Sigmoid colon (tissue), 4 donors: ENCODE measurements around the gene SYNRG.

Experiments
- CTCF ChIP-seq, 4 experiments: fragments of 450-650 bp in 3 of 4; fragments of 200-600 bp in 1 of 4; IDR thresholded peaks; one replicate each; pipeline ENCODE4 v1.5.1; 2016 to 2019; ENCODE audit warnings: antibody characterized with exemption in 4 of 4, mild to moderate bottlenecking in 3 of 4, moderate library complexity in 2 of 4
- POLR2A ChIP-seq, 2 donors: fragments of 450-650 bp; IDR thresholded peaks; one replicate each; pipeline ENCODE4 v1.6.1; 2016; ENCODE audit warnings: antibody characterized with exemption in 2 of 2, mild to moderate bottlenecking in 2 of 2, moderate library complexity in 2 of 2
- POLR2AphosphoS5 ChIP-seq, 4 donors: sonication (generic); formaldehyde crosslinking; IDR thresholded peaks; one replicate each; pipeline ENCODE4 v1.6.1; 2017; ENCODE audit warnings: antibody characterized with exemption in 4 of 4

GRCh38 chr17:37585066-37585465, 24.2 kb downstream of the SYNRG start:
- TF ChIP-seq POLR2AphosphoS5 (IDR thresholded peaks at IDR 0.05) (no peak), POLR2A (IDR thresholded peaks at IDR 0.05) (no peak), CTCF (IDR thresholded peaks at IDR 0.05) (no peak)
